K562 (cell line): Measurements from ENCODE around the gene VIP.

ENCODE experiments used
- CTCFL ChIP-seq: IDR thresholded peaks from 2 replicates; pipeline ENCODE4 v1.6.1; 2011; ENCODE audit warnings: borderline replicate concordance, low read depth, mild to moderate bottlenecking, moderate library complexity, low read length; ENCODE audit not compliant: insufficient read depth, poor library complexity, severe bottlenecking
- E2F5 ChIP-seq: sonication (generic); formaldehyde crosslinking; IDR thresholded peaks from 2 replicates; pipeline ENCODE4 v1.8.0; 2022; ENCODE audit warnings: mild to moderate bottlenecking, missing genetic modification reagents
- FOXP4 ChIP-seq: sonication (generic); formaldehyde crosslinking; IDR thresholded peaks from 2 replicates; pipeline ENCODE4 v1.8.0; 2022; ENCODE audit warnings: mild to moderate bottlenecking, missing genetic modification reagents, borderline replicate concordance
- HDAC6 ChIP-seq: IDR thresholded peaks from 2 replicates; pipeline ENCODE4 v1.6.1; 2012; ENCODE audit warnings: low read depth, mild to moderate bottlenecking, control low read depth, inconsistent platforms, low read length, moderate library complexity
- HMG20A ChIP-seq: fragments of 450-650 bp; formaldehyde crosslinking; conservative IDR thresholded peaks from 2 replicates; pipeline ENCODE4 v1.4.0; 2020; ENCODE audit warnings: mild to moderate bottlenecking, mixed read lengths
- ILF3 ChIP-seq: fragments of 450-650 bp; IDR thresholded peaks from 2 replicates; pipeline ENCODE4 v1.6.1; 2018; ENCODE audit warnings: antibody characterized with exemption, mild to moderate bottlenecking, moderate library complexity, borderline replicate concordance
- LCOR ChIP-seq: sonication (generic); formaldehyde crosslinking; IDR thresholded peaks from 2 replicates; pipeline ENCODE4 v1.8.0; 2022; ENCODE audit warnings: mild to moderate bottlenecking, missing genetic modification reagents
- ZNF282 ChIP-seq: sonication (generic); formaldehyde crosslinking; IDR thresholded peaks from 2 replicates; pipeline ENCODE4 v1.8.1; 2023; ENCODE audit warnings: missing genetic modification reagents

GRCh38 chr6:152721956-152722355 lies 28.6 kb upstream of the VIP start:
- TF ChIP-seq ILF3 (no peak), HDAC6 (no peak), CTCFL (no peak), E2F5 (no peak), LCOR (CRISPR knock-in tag) (no peak), HMG20A (no peak), ZNF282 (CRISPR knock-in tag) (no peak), FOXP4 (no peak)
